GM18517 (cell line): Measurements from ENCODE around the gene BCDIN3D.

Experiments used
- ATAC-seq: cut with Tn5 transposase; IDR thresholded peaks from one replicate; pipeline ENCODE4 v1.9.1; 2021; ENCODE audit warnings: mild to moderate bottlenecking, moderate library complexity; ENCODE audit not compliant: unreplicated experiment

The BCDIN3D gene

DNA sequence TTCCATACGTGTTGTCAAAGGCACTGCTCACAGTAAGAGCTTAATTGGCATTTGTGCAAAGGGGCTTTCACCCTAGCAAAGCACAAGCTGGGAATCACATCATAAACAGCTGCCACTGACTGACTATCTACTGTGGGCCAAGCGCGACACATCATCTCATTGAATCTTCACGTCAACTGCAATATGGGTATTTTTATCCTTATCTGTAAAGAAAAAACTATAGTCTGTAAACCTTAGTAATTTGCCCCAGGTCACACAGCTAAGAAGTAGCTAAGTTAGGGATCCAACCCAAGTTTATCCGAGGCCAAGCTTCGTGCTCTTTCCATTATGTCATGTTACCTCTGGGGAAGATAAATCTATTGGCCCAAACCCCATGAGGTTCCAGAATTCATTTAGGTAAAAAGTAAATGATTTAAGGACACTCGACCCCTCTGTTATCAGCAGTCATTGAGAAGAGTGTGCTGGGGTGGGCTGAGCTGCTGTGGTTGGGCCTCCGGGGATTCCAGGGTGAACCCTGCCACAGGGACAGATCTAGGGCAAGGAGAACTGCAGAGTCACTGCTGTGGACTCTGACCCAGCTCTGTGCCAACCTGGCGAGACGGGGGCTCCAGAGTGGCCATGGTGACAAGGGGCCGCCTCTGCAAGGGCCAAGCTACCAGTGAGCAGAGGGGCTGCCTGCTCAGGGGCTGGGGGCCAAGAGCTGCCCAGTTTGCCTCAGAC lies 42.3 kb downstream of the BCDIN3D start:
- ATAC-seq, result no peak

DNA sequence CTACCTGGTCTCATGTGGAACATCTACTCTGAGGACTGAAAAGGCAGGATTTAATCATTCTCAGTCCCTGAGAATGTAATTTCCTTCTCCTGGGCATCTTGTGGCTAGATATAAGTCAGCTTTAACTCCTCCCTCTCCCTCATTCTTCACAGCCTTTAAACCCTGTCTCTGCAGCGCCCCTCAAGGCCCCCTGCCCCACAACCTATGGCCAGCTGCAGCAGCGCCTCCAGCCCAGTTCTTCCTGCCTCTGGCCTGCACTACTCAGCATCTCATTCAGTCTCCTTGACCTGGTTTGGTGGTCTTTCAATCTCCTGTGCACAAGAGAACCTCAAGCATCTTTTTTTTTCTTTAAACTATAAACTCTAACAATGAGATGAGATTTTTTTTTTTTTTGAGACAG lies 44.0 kb downstream of the BCDIN3D start:
- no peak for ATAC-seq

DNA sequence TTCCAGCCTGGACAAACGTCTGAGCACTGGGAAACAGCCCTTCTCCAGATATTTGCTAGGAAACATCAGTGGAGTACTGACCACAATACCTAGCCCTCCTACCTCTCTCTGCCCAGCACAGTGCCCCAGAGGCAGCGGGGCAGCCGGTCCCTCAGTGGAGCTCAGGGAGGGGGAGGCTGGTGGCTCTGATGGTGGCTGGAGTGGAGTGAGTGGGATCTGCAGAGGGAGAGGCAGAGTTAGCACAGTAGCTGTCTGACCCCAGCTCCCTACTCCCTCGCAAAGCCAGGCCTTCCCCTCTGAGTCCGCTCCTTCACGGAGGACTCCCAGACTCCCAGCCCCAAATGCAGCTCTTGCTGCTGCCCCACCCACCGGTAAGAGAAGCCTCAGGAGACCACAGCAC lies 44.7 kb downstream of the BCDIN3D start:
- no peak for ATAC-seq

DNA sequence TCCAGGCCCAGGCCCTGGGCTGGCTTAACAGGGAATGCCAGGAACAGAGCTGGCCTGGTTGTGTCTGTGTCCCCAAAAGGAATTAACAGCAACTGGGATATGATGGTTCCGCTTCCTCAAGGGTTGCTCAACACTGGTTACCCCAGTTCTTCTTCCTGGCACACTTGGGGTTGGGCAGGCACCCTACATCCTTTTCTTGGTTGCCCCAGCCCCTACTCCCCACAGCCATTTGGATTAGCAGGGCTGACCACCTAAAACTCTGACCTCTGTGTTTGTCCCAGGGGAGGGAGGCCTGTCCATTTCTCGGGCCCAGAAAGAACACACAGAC lies 45.5 kb downstream of the BCDIN3D start:
- ATAC-seq, result no peak

DNA sequence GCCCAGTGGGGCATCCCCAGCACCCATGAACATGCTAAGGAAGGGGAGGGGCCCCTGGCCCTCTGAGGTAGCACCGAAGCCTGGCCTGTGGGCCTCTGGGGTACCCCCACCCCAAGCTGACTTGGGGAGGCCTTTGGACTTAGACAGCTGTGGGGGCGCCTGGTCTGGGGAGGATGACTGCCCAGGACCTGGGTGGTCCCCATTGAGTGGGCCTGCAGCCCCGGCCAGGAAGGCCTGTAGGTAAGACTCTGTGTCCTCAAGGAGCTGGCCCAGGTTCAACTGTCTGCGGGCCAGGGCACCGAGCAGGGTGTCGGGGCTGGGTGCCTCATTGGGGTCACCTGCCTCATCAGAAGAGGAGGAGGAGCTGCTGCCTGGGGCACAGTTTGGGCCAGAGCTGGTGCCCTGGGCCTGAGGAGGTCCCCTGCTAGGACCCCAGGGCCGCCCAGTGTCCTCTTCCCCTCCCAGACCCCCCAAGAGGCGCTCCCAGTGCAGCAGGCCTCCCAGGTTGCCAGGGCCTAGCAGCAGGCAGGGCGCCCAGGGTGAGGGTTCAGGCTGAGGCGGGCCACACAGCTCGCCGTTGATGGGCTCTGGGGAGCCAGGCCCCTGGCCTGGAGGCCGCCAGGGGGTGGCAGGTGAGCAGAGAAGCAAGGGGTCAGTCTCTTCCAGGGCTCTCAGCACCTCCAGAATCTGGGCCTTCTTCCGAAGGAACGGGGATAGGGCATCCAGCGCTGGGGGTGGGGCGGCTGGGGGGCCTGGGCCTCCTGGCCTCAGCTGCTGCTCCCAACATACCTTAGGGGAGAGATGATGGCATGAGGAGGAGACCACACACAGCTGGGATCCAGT lies 46.1 kb downstream of the BCDIN3D start:
- ATAC-seq, result no peak

DNA sequence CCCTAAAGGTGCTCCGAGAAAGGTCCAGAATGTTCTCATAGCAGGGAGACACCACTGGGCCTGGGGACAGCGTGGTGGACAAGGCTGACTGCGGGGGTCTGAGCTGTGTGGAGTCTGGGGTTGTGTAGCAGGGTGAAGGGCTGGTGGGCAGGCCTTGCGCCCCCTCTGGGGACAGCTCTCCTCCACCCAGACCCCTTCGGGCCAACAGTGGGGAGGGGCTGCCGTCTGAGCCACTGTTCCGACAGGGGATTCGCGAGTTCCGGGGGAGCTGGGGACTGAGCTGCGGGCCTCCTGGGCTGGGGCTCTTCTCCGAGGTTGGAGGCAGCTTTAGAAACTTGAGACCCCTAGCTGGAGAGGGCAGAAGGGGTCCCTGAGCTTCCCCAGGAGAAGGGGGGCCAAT lies 46.8 kb downstream of the BCDIN3D start:
- no peak for ATAC-seq

DNA sequence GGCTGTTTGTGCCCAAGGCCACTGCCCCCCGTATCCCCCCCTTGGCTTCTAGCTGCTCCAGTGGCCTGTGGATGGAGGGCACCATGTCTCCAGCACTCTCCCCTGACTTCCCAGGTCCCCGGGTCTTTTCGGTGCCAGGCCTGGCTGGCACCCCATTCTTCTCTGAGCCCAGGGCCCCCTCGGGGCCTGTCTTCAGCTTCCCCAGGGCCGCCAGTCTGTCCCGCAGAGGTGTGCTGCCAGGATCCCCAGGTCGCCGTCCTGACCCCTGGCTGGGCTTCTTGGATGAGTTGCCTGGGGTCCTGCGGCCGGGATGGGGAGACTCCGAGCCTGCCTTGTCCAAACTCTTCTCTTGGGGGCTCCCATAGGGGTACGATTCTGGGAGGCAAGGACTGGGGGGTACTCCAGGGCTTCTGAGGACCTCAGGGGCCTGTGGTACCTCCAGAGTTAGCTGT lies 47.2 kb downstream of the BCDIN3D start:
- no peak for ATAC-seq

DNA sequence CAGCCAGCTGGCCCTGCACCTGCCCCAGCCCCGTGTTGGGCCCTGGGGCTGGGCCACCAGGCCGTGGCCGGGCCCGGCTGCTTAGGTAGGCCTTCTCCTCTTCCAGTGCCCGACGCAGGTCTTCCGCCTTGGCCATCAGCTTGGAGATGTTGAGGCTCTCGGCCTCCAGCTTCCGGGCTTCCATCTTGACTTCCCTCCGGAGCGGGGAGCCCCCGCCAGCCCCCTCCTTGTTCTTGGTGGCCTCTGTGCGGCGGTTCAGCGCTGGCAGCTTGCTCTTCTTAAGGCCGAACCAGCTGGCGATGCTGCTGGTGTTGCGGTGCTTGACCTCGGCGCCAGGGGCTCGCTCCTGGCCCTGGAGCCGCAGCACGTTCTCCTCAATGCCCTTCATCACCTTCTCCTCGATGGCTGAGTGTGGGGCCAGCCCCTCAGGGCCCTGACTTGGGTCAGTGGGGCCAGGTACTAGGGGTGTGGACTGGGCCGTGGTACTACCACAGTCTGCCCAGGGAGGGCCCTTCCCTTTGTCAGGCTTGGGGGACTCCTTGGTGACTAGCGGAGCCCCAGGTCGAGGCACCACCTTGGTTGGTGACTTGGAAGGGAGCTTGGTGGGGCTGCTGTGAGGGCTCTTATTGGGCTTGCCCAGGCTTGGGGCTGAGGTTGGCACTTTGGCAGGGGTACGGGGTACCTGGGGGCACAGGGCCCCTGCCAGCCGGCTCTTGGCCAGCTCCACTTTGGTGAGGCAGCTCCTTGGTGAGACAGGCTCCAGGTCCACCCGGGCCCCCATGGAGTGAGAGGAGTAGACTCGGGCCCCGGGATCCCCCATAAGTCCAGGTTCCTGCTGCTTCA lies 47.9 kb downstream of the BCDIN3D start:
- no peak for ATAC-seq

DNA sequence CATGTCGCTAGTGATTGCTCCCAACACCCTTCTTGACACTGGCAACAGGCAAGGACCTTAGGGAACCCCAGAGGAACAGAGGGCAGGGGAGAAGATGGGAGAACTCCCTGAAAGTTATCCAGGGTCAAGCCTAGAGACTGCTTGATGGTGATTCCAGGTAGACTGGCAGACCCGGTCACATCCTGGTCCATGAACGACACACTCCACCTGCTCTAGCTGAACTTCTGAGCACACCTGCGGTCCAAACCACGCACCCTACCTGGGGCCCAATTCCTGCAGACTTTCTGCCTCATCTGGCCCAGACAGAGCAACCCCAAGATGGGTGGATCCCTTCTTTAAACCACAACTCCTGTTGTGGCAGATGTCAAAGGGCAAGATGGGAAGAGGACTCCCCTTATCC lies 48.9 kb downstream of the BCDIN3D start:
- no peak for ATAC-seq

DNA sequence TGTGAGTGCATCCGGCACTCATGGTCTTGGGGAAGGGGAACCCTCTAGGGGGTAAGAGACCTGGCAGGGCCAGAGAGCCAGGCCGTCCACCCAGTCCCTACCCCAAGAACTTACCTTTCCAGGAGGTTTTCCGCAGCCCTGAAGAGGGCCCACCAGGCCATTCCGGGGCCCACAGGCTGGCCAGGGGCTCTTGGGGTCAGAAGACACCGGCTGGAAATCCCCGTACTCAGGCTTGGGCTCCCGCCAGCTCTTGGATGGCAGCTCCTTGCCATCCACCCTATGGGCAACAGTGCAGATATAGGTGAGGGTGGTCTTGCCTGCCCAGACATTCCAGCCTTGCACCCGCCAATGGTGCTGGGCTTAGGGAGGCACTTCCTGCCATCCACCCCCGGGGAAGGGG lies 49.3 kb downstream of the BCDIN3D start:
- ATAC-seq, result no peak

DNA sequence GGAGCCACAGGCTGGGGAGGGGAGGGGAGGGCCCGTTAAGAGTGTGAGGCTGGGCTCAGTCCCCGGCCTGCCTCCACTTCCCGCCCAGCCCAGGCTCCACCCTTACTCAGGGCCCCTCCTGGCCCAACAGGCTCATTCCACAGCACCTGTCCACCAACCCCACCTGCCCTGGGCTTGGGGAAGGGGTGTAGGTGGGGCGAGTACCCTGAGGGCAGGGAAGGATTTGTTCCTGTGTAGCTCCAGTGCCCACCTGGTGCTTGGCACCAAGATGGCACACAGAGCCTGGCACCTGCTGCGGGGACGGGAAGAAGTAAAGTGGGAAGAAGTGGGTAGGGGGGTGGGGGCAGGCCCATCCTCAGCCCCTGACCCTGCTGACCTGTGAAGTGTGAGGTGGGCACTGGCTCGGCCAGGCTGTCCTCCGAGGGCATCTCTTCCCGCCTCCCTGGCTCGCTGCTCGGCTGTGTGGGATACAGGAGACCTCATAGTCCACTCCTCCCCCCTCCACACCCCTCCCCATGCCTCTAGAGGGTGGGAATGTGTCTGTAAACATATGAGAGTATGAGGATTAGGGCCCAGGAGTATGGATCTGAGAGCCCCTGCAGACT lies 49.8 kb downstream of the BCDIN3D start:
- no peak for ATAC-seq

DNA sequence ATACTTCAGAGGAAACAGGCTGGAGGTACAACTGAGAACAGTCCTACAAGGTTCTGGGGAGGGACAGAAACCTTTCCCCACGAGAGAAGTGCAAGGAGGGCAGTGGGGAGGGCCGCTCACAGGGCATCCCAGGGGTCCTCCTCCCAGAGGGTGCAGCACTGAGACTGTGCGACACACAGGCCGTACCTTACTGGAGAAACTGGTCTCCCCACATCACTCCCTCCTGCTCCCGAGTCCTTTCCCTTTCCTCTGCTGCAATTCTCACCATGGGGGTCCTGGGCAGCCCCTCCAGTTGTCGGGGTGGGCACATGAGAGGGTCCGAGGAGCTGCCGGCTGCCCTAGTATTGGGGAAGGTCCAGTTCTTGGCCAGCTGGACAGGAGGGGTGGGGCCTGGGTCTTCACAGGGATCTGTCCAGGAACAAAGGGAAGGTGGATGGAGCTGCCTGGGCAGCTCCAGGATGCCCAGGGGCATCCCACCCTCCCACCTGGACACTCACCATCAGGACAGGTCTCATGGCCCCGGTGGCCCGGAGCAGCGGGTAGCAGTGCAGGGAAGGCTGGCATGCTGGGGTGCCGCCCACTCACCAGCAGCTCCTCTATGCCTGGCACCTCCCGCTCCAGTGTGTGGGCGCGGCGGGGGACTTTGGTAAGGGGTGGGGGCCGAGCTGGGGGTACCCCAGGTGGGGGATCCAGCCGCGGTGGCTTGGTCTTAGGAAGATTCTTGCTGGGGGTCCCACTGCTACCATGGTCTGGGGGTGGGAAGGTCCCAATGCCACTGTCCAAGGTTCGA lies 50.5 kb downstream of the BCDIN3D start:
- no peak for ATAC-seq

DNA sequence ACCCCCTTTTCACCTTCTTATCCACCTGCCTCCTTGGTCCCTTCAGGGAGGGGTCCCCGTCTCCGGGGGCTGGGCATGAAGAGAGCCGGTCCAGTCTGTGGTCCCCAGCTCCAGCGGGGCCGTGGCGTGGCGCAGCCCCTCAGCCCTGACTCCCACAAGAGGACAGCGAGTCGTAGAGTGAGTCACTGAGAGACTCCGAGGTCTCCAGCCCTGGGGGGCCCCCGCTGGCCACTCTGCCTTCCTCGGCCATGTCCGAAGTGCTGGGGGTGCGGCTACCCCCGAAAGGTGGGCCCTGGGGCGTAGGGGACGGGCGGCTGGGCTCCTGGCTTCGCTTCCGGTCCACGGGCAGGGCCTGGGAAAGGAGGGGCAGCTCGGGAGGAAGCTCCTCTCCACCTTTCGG lies 51.2 kb downstream of the BCDIN3D start:
- ATAC-seq, result no peak

DNA sequence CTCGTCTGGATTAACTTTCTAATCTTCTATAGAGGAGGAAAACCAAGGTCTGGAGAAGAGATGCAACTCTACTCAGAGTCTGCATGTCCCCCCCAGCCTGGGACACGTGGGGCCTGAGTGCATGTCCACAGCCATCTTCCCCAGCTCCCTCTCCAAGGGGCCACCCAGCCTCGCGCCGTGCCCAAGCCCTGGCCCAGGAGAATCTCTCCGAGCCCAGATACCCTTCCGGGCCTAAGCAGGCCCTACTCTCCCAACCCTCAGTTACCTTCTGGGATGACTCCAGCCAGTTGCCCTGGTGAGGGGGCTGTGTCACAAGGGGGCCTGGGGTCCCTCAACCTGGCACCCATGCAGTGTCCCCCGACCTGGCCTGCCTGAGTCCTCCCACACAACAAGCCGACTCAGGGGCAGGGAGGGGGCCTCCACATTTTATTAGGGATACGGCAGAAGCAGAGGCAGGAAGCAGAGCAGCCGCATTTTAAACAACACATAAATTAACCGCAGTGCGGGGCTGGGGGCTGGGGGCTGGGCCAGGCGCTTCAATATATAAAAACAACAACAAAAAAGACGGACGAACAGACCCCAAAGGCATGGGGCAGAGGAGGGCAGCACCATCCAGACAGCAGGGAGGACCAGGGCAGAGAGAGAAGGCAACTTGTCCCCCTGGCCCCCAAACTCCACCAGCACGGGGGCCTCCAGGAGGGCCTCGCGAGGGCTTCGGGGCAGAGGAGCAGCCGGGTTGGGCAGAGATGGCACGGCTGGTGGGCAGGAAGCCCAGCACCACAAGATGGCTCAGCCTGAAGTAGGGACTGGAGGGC lies 52.0 kb downstream of the BCDIN3D start:
- ATAC-seq, result no peak

DNA sequence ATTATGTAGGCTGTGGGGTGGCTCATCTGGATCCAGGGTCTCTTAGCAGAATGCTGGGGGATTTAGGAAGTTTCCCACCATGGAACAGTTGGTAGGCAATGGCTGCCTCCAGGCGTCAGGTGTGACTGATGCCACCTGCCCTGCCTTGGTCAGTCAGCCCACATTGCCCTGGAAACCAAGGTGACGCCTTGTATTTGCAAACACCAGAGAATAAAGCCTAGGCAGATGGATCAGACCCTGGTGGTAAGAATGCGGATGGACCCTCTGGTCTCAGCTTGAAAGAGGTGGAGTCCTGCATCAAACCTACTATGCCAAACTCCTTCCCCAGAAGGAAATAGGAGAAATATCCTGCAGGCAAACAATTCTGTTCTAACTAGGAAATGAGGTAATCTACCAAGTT lies 52.9 kb downstream of the BCDIN3D start:
- ATAC-seq, result no peak

DNA sequence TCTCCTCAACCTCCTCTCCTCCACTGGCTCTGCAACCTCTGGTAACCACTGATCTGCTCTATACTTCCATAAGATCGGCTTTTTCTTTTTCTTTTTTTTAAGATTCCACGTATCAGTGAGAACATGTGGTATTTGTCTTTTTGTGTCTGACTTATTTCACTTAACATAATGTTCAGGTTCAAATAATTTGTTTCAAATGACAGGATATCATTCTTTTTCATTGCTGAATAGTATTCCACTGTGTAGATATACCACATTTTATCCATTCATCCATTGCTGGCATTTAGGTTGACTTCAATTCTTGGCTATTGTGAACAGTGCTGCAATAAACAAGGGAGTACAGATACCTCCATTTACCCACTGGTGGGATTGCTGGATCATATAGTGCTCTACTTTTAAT lies 55.2 kb downstream of the BCDIN3D start:
- no peak for ATAC-seq
